ENCODE results near the gene MYOM3.

The MYOM3 gene

GRCh38 chr1:24065304-24065703 is 46.6 kb downstream of the MYOM3 start:
- TF ChIP-seq, protein P1, sequence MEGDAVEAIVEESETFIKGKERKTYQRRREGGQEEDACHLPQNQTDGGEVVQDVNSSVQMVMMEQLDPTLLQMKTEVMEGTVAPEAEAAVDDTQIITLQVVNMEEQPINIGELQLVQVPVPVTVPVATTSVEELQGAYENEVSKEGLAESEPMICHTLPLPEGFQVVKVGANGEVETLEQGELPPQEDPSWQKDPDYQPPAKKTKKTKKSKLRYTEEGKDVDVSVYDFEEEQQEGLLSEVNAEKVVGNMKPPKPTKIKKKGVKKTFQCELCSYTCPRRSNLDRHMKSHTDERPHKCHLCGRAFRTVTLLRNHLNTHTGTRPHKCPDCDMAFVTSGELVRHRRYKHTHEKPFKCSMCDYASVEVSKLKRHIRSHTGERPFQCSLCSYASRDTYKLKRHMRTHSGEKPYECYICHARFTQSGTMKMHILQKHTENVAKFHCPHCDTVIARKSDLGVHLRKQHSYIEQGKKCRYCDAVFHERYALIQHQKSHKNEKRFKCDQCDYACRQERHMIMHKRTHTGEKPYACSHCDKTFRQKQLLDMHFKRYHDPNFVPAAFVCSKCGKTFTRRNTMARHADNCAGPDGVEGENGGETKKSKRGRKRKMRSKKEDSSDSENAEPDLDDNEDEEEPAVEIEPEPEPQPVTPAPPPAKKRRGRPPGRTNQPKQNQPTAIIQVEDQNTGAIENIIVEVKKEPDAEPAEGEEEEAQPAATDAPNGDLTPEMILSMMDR (conservative IDR thresholded peaks at IDR 0.05; ENCODE audit: low read depth, low read length), result no peak
- no peak overlapping the region for H3K4me3 ChIP-seq (ENCODE audit: low read length)
- no peak for DNase-seq (ENCODE audit: low read depth)

GRCh38 chr1:24062221-24062620 is 49.7 kb downstream of the MYOM3 start:
- H3K4me3 ChIP-seq (ENCODE audit: low read length), result no peak overlapping the region
- TF ChIP-seq, protein P1 (conservative IDR thresholded peaks at IDR 0.05; ENCODE audit: low read depth, low read length), result no peak
- DNase-seq (ENCODE audit: low read depth), result no peak

GRCh38 chr1:24060482-24060881 is 51.5 kb downstream of the MYOM3 start:
- H3K4me3 ChIP-seq (ENCODE audit: low read length), result no peak overlapping the region
- TF ChIP-seq, protein P1 (conservative IDR thresholded peaks at IDR 0.05; ENCODE audit: low read depth, low read length), result no peak
- no peak for DNase-seq (ENCODE audit: low read depth)

- no peak for DNase-seq (ENCODE audit: low read depth)
- no peak overlapping the region for H3K4me3 ChIP-seq (ENCODE audit: low read length)
- TF ChIP-seq, protein P1 (conservative IDR thresholded peaks at IDR 0.05; ENCODE audit: low read depth, low read length), result no peak
Observed at GRCh38 chr1:24058671-24059455, 53.1 kb downstream of the MYOM3 start.

DNA sequence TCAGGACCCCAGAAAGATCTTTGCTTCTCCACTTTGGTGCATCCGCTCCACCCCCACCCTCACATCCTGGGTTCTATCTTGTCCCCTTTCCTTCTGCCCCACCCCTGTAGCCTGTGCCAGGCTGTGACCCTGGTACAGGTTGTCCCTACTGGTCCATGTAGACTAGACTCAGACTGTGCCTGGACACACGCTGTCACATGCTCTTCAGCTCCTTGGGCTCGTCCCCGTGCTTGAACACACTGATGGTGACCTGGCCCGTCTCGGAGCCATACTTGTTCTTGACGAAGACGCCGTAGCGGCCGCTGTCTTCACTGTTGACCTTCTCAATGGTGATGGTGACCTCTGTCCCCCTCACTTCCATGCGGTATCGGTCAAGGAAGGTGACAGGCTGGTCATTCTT is 54.8 kb downstream of the MYOM3 start:
- H3K4me3 ChIP-seq (ENCODE audit: low read length), result no peak overlapping the region
- DNase-seq (ENCODE audit: low read depth), result no peak
- TF ChIP-seq, protein P1 (conservative IDR thresholded peaks at IDR 0.05; ENCODE audit: low read depth, low read length), result no peak

GRCh38 chr1:24055681-24056080 is 56.3 kb downstream of the MYOM3 start:
- DNase-seq (ENCODE audit: low read depth), result no peak
- no peak overlapping the region for H3K4me3 ChIP-seq (ENCODE audit: low read length)
- TF ChIP-seq, protein P1 (conservative IDR thresholded peaks at IDR 0.05; ENCODE audit: low read depth, low read length), result no peak

GRCh38 chr1:24052220-24052619 is 59.7 kb downstream of the MYOM3 start:
- no peak for DNase-seq (ENCODE audit: low read depth)
- no peak overlapping the region for H3K4me3 ChIP-seq (ENCODE audit: low read length)
- TF ChIP-seq, protein P1 (conservative IDR thresholded peaks at IDR 0.05; ENCODE audit: low read depth, low read length), result no peak
